GM12801 (cell line): ENCODE data around the gene ZNF750.

Experiments
- CTCF ChIP-seq: IDR thresholded peaks from one replicate; pipeline ENCODE4 v1.5.1; 2011; ENCODE audit warnings: control low read depth; ENCODE audit not compliant: insufficient read length; ENCODE audit errors: extremely low read depth

Gene ZNF750

GRCh38 chr17:82871776-82872561, 32.1 kb upstream of the ZNF750 start:
- TF ChIP-seq CTCF: no peak

GRCh38 chr17:82871056-82871775, 31.4 kb upstream of the ZNF750 start:
- TF ChIP-seq CTCF: no peak

GRCh38 chr17:82870541-82870940, 30.7 kb upstream of the ZNF750 start:
- TF ChIP-seq CTCF: no peak

GRCh38 chr17:82870091-82870491, 30.3 kb upstream of the ZNF750 start:
- TF ChIP-seq CTCF: no peak

- TF ChIP-seq CTCF: no peak
Measured at GRCh38 chr17:82869536-82869935, 29.7 kb upstream of the ZNF750 start.

GRCh38 chr17:82868715-82869131, 28.9 kb upstream of the ZNF750 start:
- TF ChIP-seq CTCF: no peak

GRCh38 chr17:82867763-82868325, 28.0 kb upstream of the ZNF750 start:
- TF ChIP-seq CTCF: no peak
